DMS 273 treated with DMSO at 0.1 percent for 48 hours (cell line): ENCODE measurements around the gene DMBT1.
"Not testable (repeated sequence)": the region's sequence is repeated elsewhere in the genome, so short reads cannot be mapped to it uniquely, and the experiment has no call there.

Source experiments
- DNase-seq: peaks from one replicate; lab custom pipeline; 2025; lab: John Stamatoyannopoulos, UW

The DMBT1 gene

DNA sequence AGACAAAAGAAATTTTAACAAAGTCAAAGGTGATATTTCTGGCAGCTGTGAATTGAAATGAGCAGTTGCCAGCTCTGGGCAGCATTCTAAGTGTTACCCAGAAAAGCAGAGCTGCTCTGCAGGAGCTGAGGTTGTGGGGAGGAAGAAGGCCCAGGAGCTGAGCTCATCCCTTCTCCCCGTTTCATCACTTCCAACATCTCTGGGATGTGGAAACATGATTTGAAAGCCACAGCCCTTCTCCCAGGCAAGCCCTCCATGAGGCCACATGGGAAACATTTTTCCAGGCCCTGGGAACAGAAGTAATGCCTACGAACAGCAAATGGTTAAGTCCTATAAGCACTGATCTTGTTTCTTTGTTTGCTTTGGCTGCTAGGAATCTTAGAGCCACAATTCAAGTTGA is 10.9 kb upstream of the DMBT1 start:
- DNase-seq = no peak

DNA sequence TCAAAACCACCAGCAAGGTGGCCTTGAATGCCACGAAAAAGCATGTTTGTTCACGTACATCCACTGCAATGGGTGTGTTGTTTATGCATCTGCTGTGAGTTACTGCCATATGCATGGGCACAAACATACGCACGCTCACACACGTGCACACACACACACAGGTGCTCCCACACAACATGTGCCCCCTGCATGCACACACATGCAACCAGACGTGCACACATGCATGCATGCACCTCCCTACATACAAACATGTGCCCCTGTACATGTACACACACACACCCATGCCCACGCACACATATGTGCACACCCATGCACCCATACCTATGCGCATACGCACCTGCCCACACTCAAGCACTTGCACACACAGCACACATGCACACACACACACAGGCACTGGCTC is 10.1 kb upstream of the DMBT1 start:
- no peak for DNase-seq

DNA sequence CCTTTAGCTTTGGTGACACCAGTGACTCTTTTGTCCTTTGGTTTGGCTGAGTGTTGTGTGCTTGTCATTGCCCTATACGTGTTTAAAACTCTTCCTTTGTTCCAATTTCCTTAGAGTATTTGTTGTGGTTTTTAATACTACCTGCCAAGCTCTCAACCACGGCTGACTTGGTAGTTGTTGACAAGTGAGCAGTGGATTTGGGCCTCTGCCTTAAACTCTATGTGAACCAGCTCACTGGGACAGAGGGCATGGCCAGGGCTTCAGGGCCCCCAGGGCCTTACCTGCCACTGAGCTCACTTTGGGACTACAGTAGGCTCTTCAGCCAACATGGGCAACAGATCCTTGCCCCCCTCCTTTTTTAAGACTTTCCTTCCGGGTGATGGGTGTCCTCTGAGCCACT is 9.6 kb upstream of the DMBT1 start:
- no peak for DNase-seq

DNA sequence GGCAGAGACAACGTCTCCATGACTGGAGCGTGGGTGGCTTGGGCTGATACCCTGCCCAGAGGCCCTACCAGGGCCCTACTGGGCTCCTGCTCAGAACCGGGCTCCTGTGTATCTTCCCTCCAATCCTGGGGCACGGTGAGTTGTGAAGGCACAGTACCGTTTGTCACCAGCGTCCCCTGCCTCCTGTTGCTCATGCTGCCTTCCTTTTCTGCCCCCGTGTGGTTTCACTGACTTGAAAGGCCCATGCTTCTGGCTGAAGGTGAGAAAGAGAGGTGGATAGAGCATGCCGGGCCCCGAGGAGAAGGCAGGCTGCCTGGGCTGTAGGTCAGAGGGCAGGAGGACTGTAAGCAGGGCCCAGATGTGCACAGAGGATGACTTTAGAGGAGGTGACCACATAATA is 9.1 kb upstream of the DMBT1 start:
- no peak for DNase-seq

DNA sequence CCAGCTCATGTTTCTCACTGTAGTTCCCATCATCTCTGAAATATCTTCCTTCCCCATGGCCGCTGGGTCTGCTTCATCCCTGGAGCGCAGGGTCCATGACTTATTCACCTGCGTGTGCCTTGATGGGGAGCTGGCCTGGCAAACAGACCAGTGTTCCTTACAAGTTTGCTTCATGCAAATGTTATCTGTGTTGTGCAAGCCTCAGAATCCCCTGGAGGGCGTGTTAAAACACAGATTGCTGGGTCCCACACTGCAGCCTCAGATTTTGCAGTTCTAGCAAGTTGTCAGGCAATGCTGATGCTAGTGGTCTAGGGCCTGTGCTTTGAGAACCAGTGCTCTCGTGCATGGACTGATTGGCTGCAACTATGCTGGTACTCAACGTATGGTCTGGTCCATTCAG is 7.2 kb upstream of the DMBT1 start:
- no peak for DNase-seq

DNA sequence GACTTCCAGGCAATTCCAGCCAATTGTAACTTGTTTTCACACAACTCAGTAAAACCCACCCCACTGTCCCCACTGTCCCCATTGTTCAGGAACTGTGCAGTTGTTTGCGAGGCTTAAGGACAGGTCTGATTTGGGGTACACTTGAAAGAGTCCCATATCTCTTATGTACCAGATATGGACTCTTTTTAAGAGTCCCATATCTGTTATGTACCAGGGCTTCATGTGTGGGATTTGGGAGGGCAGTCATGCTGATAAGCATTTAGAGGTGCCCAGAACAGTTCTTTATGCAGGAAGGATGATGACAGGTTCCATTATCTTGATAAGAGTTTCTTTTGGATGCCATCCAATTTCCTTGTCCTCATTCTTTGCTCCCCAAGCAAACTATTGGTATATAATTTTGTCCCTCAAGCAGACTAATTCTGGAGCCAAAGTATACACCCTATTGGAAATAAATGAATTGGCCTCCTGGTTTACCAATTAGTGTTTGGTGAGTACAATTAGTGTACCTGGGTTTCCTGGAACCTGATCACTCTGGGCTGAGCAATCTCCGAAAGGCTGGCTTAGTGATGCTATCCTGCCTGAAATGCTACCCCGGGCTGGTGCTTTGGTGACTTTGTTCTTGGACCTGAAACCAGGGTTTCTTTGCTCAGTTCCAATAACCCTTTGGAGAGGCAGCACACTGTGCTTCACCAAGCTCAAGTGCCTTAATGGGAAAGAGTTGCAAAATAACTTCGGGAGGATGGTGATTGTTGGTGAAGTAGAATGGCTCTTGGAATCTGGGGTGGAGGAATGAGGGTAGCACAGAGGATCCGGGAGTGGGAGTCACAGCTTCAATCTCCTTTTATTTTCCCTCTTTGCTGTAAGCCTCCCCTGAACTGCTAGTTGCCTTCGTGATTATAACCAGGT is 6.2 kb upstream of the DMBT1 start:
- no peak for DNase-seq

DNA sequence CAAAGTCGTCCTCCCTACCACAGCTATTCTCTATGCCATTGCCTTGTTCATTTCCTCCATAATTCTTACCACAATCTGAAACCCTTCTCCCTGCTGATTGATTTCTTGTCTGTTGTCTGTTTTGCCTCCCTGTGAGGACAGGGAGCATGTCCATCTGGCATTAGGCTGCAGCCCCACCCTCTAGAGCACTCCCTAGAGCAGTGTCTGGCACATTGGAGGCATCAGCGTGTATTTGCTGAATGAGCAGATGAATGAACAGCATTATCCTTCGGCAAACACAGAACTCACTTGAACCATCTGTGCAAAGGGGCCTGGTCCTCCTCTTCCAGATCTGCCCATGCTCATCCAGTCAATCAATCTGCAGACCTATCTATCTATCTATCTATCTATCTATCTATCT is 5.1 kb upstream of the DMBT1 start:
- peak; percentile 53 for DNase-seq

DNA sequence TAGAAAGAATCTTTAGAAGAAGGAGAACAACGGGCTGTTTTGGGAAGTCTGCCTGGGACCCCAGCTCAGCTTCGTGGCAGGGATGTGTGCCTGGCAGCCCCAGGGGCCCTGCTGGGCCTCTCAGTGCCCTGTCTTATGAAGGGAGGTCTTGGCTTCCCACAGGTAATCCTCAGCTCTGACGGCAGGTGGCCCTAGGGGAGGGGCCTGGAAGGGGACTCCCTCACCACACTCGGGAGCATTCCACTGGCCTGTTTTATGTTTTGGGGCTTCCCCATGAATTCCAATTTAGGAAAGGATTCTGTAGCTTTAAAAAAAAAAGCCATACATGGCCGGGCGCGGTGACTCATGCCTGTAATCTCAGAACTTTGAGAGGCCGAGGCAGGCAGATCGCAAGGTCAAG is 3.0 kb upstream of the DMBT1 start:
- no peak for DNase-seq

DNA sequence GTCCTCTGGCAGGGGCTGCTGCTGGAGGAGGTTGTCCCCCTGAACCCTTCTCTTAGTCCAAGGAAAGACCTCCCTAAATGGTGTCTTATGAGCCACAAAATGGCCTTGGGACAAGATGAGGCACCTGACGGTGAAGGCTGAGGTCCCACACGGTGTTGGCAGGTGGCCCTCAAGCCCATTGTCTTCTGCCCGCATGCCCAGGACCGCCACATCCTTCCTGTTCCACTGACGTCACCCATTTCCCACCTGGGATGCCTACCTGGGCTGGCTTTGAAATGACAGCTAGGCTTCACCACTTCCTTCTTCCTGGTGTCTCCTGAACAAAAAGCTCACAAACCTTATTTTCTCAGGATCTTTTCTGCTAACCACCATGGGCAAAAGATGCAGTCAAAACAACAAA is 2.1 kb upstream of the DMBT1 start:
- no peak for DNase-seq

DNA sequence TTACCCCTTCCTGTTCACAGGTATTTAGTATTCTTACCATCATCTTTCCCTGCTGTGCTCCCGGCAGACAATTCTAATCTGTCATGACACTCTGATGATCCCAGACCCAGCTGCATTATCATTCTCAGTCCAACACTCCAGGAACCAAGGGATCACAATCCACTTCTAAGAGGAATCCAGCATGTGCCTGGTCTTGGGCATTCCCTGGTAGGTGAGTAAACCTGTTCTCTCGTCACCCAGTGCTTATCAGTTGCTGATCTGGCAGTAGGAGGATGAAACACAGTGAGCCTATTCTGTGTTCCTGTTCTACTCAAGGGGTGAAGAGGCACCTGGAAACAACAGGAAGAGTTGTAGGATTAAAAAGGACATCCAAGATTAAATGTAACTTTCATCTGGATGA is 1.3 kb upstream of the DMBT1 start:
- no peak for DNase-seq

DNA sequence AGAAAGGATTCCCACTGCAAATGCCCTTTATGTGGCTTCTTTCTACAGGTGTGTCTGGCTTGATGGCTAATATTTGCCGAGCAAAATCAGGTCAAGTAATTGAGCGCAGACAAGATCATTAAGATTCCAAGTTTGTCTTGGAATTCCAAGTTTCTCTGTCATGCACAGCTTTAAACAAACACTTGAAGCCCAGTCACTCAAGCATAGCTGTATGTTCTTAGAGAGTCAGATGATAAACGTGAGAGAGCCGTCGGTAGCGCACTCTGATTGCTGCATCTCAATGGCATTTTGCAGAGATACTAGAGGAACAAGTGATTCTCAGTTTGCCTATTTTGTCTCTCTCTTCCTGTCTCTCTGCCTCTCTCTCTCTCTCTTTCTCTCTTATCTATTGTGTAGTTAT is 658 bp downstream of the DMBT1 start:
- DNase-seq = no peak

DNA sequence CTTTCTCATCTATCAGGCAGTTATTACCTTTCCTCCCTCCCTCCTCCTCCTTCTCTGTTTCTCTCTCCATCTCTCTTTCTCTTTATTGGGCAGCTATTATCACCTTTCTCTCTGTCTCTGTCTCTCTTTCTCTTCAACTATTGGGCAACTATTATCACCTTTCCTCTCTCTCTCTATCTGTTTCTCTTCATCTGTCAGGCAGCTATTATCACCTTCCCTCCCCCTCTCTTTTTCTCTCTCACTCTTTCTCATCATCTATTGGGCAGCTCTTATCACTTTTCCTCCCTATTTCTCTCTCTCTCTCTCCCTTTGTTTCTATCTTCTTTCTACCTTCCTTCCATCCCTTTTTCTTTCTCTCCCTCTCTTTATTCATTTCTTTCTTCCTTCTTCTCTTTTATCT is 1.2 kb downstream of the DMBT1 start:
- DNase-seq = no peak

DNA sequence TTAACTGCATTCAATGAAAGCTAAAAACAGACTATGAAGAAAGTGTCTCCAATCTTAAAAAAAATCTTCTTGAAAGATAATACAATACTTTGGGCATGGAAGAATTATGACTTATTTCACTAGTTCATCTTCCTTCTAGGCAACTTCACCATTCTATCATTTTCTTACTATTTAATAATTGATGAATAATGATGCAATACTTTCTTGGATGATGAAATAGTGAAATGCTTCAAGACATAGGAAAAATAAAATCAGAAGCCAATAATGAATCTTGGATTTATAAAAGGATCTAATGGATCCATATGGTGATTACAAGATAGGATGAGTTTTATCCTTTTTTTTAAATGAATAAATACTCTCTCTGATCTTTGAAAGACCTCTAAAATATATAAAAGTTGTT is 4.4 kb downstream of the DMBT1 start:
- no peak for DNase-seq

DNA sequence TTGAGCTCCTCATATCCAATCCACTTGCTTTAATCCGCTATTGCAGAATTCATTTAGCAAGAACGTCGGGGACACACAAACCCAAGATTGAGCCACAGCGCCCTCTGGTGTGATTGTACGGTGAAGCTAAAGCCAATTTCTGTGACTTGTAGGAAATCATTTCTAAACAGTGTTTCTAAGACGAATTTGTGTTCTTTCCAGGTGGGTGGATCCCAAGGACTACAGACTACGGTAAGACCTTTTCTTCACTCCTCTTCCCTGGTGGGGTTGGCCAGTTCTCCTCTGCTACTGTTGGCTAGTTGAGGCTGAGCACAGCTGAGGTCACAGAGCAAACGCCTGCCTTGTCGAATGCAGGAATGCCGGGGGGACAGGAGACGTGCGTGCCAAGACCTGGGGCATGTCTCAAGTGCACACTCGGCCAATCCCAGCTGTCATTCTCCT is 5.2 kb downstream of the DMBT1 start:
- DNase-seq = peak; percentile 33

DNA sequence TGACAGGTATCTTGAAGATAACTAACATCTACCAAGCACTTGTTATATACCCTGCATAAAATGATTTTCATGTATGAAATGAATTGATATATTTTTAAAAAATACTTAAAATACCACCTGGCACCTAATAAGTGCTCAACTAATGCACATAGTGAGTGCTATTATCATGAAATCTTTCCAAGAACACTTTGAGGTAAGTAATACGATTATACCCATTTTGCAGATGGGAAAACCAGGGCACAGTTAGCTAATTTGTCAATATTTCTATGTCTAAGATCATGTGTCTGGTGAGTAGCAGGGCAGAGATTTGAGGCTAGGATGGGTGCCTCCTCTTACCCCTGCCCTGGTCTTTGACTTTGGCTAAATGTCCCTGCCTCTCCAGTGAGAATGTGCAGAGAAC is 6.1 kb downstream of the DMBT1 start:
- no peak for DNase-seq

DNA sequence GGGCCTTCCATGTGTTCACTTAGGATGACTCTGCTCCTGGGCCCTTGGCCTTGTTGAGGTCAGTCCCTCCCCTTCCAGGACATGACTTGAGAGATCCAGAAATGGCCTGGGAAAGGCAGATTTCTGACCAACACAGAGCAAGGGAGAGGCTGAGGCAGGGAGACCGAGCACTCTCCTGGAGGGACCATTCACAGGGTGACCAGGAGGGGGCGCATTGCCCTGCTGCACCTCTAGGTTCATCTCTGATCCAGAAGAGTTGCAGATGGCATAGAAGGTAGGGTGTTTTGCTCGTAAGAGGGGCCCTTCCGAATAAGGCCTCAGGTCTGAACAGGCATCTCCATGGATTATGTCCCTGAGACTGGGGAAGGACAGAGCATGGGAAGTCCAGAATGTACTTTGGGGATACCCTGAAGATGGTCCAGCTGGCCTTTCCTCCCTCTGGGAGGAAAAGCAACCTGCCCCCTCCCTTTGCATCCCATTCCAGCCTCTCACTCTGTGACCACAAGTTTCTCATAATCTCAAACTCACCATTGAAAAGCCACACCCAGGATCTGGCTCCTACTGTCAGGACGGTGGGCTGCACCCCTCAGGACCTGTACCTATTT is 6.6 kb downstream of the DMBT1 start:
- no peak for DNase-seq

DNA sequence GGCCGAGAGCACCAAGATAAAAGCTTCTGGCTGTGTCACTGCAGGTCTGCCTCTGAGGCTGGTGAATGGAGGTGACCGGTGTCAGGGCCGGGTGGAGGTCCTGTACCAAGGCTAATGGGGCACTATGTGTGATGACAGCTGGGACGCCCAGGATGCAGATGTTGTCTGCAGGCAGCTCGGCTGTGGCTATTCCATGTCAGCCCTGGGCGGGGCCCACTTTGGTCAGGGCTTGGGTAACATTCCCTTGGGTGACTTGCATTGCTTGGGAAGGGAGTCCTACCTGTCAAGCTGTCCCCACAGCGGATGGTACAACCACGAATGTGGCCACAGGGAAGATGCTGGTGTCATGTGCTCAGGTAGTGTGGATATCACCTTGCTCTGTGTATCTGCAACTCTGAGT is 8.0 kb downstream of the DMBT1 start:
- DNase-seq = no peak

DNA sequence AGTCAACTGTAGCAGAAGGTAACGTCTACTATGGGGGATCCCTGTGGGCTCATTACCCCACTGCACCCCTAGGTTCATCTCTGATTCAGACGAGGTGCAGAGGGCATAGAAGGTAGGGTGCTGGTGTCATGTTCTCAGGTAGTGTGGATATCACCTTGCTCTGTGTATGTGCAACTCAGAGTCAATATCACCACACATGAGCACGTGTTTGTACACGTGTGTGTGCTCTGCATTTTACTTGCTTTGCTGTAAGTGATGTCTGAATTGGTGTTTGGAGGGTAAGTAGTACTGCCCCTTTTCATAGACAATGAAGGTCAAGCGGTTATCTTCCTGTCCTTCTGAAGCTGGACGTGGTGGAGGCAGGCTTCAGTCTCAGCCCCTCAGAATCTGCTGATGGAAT is 10.4 kb downstream of the DMBT1 start:
- DNase-seq = no peak

DNA sequence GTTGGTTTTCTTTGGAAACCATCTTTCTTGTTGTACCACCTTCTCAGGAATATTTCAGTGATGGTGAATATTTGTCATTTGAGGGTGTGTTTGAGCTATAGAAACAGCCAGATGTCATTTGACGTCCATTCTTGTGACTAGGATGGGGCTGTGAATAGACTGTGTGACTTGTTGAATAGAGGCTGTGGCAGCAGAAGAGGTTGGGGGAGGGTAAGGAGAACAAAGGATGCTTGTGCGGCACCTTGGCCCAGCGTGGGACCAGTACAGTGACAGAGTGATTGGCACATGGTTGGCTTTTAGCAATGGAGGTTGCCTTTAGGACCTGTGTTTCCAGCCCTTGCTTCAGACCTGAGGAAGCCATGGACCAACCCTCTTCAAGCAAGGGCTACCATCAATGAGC is 11.3 kb downstream of the DMBT1 start:
- no peak for DNase-seq

DNA sequence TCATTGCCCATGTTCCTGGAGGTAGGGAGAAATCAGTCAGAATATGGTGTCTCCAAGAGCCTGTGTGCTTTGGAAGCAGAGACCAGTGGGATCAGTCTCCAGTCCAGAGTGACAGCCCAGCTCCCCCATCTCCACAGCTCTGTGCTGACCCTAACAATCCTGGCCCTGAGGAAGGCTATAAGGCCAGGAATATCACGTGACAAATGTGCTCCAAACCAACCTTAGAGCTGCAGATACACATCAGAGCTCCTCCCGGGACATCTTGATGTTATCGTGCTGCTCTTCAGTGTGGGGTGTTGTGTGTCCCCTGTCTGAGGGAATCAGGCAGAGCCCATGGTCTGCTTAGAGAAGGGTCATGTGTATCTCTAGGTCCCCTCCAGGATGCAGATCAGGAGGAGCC is 15.2 kb downstream of the DMBT1 start:
- no peak for DNase-seq

DNA sequence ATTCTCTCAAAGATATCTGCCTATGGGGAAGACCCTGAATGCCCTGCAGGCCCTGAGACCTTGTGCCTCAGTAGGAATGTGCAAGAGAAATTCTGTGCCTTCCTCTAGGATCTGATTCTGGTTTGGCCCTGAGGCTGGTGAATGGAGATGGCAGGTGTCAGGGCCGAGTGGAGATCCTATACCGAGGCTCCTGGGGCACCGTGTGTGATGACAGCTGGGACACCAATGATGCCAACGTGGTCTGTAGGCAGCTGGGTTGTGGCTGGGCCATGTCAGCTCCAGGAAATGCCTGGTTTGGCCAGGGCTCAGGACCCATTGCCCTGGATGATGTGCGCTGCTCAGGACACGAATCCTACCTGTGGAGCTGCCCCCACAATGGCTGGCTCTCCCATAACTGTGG is 15.7 kb downstream of the DMBT1 start:
- DNase-seq = no peak

DNA sequence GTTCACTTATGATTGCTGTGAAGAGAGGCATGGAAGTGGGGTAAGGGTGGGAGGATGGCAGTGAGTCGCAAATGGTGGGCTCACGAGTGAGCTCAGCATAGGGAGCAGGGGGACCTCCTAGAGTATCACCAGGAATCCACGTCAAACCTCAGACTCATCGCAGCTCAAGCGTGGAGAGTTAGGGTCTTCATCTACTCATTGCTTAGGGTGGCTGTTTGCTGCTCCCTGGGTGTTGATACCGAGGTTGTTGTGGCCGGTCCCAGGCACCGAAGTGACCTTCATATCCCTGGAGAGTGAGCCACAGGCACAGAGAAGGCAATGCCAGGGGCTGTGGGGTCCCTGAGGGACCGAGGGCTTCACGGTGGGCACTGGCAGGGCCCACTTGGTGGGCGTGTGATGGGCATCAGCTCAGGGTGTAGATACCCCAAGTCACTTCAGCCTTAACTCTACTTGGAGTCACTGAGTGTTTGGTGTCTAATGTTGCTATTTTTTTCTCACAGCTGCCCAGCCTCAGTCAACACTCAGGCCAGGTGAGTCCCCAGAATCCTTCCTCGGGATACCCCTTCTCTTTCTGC is 16.8 kb downstream of the DMBT1 start:
- no peak for DNase-seq

DNA sequence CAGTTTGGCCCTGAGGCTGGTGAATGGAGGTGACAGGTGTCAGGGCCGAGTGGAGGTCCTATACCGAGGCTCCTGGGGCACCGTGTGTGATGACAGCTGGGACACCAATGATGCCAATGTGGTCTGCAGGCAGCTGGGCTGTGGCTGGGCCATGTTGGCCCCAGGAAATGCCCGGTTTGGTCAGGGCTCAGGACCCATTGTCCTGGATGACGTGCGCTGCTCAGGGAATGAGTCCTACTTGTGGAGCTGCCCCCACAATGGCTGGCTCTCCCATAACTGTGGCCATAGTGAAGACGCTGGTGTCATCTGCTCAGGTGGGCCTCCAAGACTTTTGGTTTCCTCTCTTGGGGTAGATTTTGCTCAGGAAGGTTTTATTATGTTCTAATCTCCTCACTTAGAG is 25.5 kb downstream of the DMBT1 start:
- DNase-seq = not testable (repeated sequence)
